ENCODE results near the gene KSR1. TPM values are rescaled to one million over a fixed set of nuclear protein-coding genes. Genes with fewer than 3 reads are reported as not detected.

The KSR1 gene
- total and polyA plus RNA-seq, 3 donors from 2014 or later: 44.8 to 80.7 (median 63.7) TPM

DNA sequence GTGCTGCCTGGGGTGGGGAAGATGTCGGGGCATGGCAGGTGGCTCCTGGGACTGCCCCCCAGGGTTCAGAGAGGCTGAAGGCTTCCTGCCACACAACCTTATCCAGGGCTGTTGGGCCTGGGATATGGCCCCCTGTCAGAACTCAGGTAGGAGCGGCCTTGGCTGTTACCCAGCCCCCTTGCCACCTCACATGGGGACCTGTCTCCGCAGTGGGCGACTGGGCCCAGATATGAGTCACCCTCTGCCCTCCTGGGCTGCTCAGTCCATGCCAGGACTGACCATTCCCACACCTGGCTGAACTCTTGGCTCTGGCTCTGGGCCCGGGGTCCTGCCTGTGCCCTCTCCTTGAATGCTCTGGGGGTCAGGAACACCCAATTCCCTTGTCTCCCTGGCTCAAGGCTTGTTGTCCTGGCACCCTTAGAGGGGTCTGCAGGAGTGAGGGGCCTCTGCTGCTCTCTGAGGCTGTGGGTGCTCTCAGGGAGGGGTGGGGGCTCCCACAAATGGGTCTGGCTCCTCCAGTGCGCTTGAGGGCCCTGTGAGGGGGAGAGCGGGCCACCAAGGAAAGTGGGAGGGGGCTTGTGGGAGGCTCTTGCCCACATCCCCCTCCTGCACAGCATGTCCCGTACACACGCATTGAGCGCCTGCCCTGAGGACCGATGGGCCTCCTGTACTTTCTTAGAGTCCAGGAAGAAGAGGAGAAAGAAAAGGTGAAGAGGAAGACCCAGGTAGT, 210.7 kb downstream of the KSR1 start:
- intact Hi-C loops (cut with DNase I; ENCODE audit: low total_unique reads): no loop called here
- Histone ChIP-seq H3K4me3 (no peak overlapping the region), H3K27ac (no peak overlapping the region), H3K9me3 (no peaks in the 10 kb centered on the region), H3K4me1 (no peaks in the 10 kb centered on the region), H3K27me3 (no peaks in the 10 kb centered on the region), H3K36me3 (ENCODE audit: low read depth, missing control alignments) (no peaks in the 10 kb centered on the region)
- WGBS, 2 donors: 90 to 97% methylated on average over 6 to 11 of the region's 11 CpGs
- DNase-seq: no peak
- TF ChIP-seq, protein P1, sequence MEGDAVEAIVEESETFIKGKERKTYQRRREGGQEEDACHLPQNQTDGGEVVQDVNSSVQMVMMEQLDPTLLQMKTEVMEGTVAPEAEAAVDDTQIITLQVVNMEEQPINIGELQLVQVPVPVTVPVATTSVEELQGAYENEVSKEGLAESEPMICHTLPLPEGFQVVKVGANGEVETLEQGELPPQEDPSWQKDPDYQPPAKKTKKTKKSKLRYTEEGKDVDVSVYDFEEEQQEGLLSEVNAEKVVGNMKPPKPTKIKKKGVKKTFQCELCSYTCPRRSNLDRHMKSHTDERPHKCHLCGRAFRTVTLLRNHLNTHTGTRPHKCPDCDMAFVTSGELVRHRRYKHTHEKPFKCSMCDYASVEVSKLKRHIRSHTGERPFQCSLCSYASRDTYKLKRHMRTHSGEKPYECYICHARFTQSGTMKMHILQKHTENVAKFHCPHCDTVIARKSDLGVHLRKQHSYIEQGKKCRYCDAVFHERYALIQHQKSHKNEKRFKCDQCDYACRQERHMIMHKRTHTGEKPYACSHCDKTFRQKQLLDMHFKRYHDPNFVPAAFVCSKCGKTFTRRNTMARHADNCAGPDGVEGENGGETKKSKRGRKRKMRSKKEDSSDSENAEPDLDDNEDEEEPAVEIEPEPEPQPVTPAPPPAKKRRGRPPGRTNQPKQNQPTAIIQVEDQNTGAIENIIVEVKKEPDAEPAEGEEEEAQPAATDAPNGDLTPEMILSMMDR (IDR thresholded peaks at IDR 0.05): no peak
- TF ChIP-seq POLR2A (IDR thresholded peaks at IDR 0.05): no peak

DNA sequence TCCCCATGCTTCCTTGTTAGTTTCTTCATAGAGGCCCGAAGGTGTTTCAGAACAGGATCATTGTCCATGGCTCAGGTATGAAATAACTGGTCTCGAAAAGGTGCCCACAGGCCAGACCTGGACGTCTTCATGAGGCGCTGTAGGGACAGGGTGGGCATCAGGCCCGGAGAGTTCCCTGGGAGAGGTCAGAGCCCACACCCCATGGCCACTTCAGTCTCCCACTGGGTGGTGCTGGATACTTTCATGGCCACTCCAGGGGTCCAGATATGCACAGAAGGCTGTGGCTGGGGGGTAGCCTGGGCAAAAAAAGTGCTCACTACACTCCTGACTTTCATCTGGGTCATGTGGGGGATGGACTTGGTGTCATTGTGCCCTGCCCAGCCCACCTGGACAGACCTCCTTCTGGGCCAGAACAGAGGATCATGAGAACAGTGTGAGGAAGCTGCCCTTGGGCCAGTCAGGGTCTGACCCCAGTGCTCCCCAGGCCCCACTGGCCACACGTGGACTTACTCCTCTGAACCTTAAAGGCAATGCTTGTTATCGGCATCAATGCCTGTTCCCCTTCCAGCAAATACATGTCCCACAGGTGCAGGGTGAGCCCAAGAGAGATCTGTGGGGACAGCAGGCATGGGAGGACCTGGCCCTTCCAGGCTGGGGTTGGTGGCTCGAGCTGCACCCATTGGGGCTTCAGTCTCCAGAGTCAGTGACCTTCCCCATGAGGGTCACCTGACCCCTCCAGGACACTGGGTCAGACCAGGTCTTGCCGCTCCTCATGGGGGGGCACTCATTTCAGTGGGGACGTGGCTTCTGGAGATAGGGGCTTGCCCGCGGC, 211.6 kb downstream of the KSR1 start:
- Histone ChIP-seq H3K4me1 (no peaks in the 10 kb centered on the region), H3K27ac (no peak overlapping the region), H3K4me3 (no peak overlapping the region), H3K27me3 (no peaks in the 10 kb centered on the region), H3K9me3 (no peaks in the 10 kb centered on the region), H3K36me3 (ENCODE audit: low read depth, missing control alignments) (no peaks in the 10 kb centered on the region)
- TF ChIP-seq POLR2A (IDR thresholded peaks at IDR 0.05): no peak
- TF ChIP-seq, protein P1 (IDR thresholded peaks at IDR 0.05): no peak
- 83 to 90% methylated on average over 5 to 12 of the region's 12 CpGs for WGBS, 2 donors
- intact Hi-C loops (cut with DNase I; ENCODE audit: low total_unique reads): no loop called here
- DNase-seq: no peak

- H3K9me3 ChIP-seq: no peaks in the 10 kb centered on the region
- H3K27me3 ChIP-seq: no peaks in the 10 kb centered on the region
- DNase-seq: no peak
- H3K27ac ChIP-seq: no peak overlapping the region
- 83 to 90% methylated on average over 2 of the region's 2 CpGs for WGBS, 2 donors
- H3K36me3 ChIP-seq (ENCODE audit: low read depth, missing control alignments): no peaks in the 10 kb centered on the region
- TF ChIP-seq, protein P1 (IDR thresholded peaks at IDR 0.05): no peak
- TF ChIP-seq POLR2A (IDR thresholded peaks at IDR 0.05): no peak
- intact Hi-C loops (cut with DNase I; ENCODE audit: low total_unique reads): no loop called here
- H3K4me3 ChIP-seq: no peak overlapping the region
- H3K4me1 ChIP-seq: no peaks in the 10 kb centered on the region
Observed at GRCh38 chr17:27668488-27668823, 212.2 kb downstream of the KSR1 start.

GRCh38 chr17:27669136-27669535, 212.9 kb downstream of the KSR1 start:
- no peak overlapping the region for H3K27ac ChIP-seq
- no peak for DNase-seq
- H3K36me3 ChIP-seq (ENCODE audit: low read depth, missing control alignments): no peaks in the 10 kb centered on the region
- WGBS, 2 donors: 92 to 93% methylated on average over 6 to 7 of the region's 7 CpGs
- H3K4me1 ChIP-seq: no peaks in the 10 kb centered on the region
- no peak overlapping the region for H3K4me3 ChIP-seq
- H3K9me3 ChIP-seq: no peaks in the 10 kb centered on the region
- no peaks in the 10 kb centered on the region for H3K27me3 ChIP-seq
- TF ChIP-seq, protein P1 (IDR thresholded peaks at IDR 0.05): no peak
- no peak for TF ChIP-seq POLR2A (IDR thresholded peaks at IDR 0.05)
- intact Hi-C loops (cut with DNase I; ENCODE audit: low total_unique reads): no loop called here

Data from testis (tissue), 3 donors.